Islet of Langerhans (tissue), 1 donor: ENCODE measurements around the gene GSAP.

ENCODE experiments used
- FAIRE-seq: peaks from one replicate; lab custom pipeline; 2011; peaks lifted over from hg19 to GRCh38; lab: Jason Lieb, UNC

Gene GSAP

GRCh38 chr7:77327067-77327931 is 88.8 kb downstream of the GSAP start:
- FAIRE-seq, result no peak

DNA sequence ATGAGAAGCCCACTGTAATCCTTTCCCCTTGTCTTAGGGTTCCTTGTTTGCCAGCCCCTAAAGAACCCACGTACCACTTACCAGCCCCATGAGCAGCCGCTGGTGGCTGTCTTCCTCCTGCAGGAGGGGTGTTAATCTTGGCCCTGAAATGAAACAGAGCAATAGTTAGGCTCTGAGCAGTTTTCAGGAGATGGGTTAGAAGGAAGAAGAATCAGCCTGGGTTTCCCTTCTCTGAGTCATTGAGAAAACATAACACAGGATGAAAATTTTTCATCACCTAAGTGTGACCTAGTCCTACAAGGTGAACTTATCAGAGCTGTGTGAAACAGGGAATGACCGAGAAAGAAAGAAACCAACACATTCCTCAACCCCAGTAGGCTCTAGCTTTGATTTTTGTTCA is 90.0 kb downstream of the GSAP start:
- no peak for FAIRE-seq

- no peak for FAIRE-seq
Observed at GRCh38 chr7:77321300-77321699, 94.8 kb downstream of the GSAP start.

DNA sequence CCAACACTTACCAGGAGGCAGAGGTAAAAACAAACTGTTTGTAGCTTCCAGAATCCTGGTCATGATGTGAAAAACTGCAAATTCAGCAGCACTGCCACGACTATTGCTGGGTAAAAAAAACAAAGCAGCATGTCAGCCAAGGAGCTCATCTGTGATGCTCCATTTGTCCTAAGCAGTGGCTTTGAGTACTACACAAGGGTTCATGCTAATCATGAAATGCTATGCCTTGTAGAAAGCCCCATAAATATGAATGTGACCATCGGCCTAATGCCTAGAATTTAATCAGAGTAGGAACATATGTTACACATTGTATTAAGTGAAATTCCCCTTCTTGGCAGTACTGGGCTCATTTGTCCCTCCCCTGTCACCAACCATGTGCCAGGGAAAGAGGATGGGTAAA is 95.4 kb downstream of the GSAP start:
- no peak for FAIRE-seq

DNA sequence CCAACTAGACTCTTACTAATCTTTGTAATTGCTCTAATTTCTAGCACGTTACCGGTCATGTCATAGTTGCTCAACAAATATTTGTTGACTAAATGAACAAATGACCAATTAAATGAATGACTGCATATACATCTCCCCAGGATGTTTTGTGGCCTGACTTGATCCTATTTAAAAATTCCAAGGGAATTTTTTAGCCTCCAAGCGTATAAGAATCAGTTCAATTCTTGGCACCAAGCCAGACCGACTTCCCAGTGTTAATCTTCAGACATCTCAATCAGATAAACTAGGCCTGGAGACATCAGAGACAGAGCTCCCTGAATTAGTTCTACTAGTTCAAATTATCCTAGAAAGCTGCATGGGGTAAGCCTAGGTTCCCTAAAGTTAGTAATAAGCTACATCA is 96.0 kb downstream of the GSAP start:
- FAIRE-seq, result no peak

- FAIRE-seq, result no peak
Observed at GRCh38 chr7:77318019-77318418, 98.1 kb downstream of the GSAP start.

DNA sequence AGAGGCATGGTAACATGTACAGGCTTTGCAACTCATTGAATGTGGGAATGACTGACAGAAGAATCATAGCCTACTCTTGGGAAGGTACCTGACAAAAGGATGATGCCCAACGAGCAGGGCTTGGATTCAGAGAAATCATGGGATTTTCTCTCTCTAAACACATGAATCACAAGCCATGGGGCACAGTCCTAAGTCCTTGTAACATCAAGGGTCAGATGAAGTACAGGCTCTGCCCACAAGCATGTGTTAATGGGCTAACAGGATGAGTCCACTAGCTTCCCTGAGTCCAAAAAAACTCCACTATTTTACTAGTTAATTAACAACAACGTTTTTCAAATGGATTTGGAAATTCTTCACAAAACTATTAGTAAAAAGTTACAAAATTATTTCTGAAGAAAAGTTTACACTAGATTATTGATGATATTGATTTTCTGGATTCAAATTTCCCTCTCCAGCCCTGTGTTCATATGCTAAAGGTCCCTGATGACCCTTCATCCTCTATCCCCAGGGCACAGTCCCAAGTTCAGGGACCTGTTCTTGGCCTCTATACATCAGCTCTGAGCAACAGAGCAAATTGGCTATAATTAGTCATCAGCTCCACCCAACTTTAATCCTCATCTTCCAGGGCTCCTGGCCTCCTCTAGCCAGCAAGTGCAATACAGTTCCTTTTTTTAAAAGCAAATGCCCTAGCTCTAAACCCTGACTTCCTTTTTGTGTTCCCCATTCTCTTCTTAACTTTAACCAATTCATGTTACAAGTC is 99.8 kb downstream of the GSAP start:
- FAIRE-seq, result no peak

GRCh38 chr7:77315182-77315591 is 101.0 kb downstream of the GSAP start:
- no peak for FAIRE-seq

GRCh38 chr7:77313876-77314480 is 102.2 kb downstream of the GSAP start:
- no peak for FAIRE-seq

DNA sequence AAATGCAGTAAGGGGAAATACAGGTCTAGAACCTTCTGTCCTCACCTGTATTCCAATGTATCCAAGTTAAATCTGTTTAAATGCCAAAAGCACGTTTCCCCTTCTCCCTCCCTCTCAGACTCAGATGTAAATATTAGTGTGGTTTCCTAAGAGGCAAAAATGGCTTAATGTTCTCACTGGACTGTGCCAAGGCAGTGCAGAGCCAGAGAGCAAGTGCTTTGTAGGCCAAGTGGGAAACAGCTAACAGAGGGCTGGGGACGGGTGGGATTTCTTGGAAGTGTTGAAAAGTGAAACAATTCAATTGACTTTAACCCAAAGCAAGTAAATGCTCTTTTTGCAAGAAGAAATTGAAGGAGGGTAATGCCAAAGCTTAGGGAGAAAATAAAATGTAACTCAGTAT is 103.1 kb downstream of the GSAP start:
- FAIRE-seq, result no peak

- no peak for FAIRE-seq
Observed at GRCh38 chr7:77310982-77311381, 105.2 kb downstream of the GSAP start.

- no peak for FAIRE-seq
Observed at GRCh38 chr7:77309714-77310220, 106.4 kb downstream of the GSAP start.

DNA sequence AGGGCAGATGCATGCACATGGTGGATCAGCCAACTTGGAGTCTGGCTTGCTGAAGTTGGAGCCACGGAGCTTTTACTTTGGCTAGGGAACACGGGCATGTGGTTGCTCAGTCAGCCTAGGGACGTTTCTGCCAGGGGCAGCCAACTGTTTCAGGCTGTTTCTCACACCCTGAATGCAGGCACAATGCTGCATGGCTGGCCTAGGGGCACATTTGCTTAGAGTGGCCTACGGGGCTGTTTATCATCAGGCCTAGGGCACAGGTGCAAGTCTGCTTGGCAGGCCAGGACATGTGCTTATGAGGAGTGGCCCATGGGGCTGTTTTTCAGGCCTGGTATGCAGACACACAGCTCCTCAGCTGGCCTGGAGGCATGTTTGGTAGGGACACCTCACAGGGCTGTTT is 107.4 kb downstream of the GSAP start:
- no peak for FAIRE-seq

- FAIRE-seq, result no peak
Observed at GRCh38 chr7:77306231-77307067, 109.7 kb downstream of the GSAP start.

DNA sequence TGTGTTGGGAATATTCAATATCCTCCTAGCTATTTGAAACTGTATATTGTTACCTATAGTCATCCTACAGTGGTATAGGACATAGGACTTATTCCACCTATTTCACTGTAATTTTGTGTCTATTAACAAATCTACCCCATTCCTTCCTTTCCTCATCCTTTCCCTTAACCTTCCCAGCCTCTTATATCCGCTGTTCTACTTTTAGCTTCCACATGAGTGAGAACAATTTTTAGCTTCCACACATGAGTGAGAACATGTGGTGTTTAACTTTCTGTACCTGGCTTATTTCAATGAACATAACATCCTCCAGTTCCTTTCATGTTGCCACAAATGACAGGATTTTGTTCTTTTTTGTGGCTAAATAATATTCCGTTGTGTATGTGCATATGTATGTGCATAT is 120.6 kb downstream of the GSAP start:
- FAIRE-seq, result no peak

DNA sequence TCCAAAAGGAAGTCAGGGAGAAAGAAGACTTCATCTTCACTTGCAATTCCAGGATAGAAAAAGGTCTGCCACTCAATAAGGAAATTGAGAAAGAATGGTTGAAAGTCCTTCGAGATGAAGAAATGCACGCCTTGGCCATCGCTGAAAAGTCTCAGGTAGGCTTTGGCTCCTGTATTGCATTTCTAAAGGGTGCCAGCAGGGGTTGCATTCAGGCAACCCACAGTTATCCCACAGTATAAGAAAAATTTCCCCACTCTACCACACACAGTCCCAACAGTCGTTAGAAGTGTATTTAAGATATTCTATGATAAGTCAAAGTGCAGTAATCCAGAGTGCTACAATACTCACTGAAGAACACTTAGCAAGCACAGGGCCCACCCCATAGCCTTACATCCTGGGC is 123.1 kb downstream of the GSAP start:
- FAIRE-seq, result no peak

- FAIRE-seq, result no peak
Observed at GRCh38 chr7:77290425-77290824, 125.7 kb downstream of the GSAP start.

- no peak for FAIRE-seq
Observed at GRCh38 chr7:77289387-77289786, 126.8 kb downstream of the GSAP start.

DNA sequence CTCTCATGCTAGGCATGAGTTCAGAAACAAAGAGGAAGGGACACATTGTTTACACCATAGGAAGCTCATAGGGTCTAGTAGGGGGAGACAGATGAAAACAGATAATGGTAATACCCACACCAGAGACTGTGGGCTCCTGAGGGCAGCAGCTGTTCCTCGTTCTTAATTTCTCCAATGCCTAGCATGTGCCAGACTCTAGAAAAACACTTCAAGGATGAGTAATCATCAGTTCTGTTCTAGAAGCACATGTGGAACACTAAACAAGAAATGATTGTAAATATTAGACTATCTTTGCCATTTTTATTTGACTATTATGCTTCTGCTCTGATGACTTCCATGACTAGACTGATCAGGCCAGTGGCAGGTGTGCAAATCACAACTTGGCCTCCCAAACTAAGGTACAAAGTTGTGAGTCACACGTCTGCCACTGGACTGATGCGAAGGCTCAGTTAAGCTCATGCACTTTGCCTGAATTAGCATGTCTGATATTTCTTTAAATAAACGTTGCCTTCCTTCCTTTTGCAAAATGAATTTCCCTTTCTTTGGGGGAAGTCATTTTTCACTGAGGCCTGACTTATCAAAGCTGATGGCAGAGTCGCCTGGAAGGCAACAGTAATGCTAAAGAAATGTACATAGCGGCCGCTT is 127.4 kb downstream of the GSAP start:
- FAIRE-seq, result no peak

DNA sequence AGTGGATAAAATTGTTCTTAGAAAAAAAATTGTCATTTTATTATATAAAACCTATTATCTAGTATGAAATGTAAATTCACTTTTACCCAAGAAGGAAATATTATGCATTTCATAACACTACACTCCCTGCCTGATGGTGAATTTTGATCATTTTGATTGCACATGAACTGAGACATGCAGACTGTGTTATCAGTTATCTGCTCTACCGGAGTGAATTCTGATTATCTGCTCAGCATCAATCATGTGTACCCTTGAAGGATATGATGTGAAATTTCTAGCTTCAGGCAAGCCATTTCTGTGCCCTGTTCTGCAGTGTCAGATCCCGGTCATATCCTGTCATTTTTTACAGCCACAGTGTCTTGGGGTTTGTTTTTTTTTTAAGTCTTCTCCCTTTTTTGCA is 131.5 kb downstream of the GSAP start:
- no peak for FAIRE-seq

- FAIRE-seq, result no peak
Observed at GRCh38 chr7:77284005-77284404, 132.1 kb downstream of the GSAP start.

DNA sequence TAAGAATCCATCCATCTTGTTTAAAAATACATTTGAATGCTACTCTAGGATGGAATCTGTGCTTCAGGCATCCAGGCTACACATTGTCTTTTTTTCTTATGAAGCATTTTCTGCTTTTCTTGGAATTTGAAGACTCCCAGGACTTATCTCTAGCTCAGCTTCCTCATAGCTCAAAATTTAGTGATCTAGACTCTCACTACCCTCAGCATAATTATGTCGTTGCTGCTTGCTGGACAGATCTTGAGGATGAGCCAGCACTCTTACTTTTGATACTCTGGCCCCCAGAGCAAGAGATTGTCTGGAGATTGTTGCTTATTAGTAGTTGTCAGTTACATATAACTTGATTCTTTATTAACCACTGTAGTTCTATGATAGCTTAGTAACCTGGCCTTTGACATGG is 133.3 kb downstream of the GSAP start:
- FAIRE-seq, result no peak
